Measurements from ENCODE around the gene CHMP3. TPM values are rescaled to one million over a fixed set of nuclear protein-coding genes. Genes with fewer than 3 reads are reported as not detected.
"Not testable (repeated sequence)": the region's sequence is repeated elsewhere in the genome, so short reads cannot be mapped to it uniquely, and the experiment has no call there.

Gene CHMP3
- polyA plus RNA-seq, 1 of the 3 experiments (the other 2 are of a cell fraction), result 75.3 TPM

- H2AFZ ChIP-seq (ENCODE audit: low read depth), result no peak overlapping the region
- no peaks in the 10 kb centered on the region for H4K20me1 ChIP-seq (ENCODE audit: insufficient read depth)
- H3K4me1 ChIP-seq (ENCODE audit: control insufficient read depth in 1 of 2, insufficient read depth in 2 of 2, low read depth in 1 of 2, low read length in 1 of 2), result no peaks in the 10 kb centered on the region
- DNase-seq, result no peak
- peaks cover 70% of the 10 kb centered on the region for H3K79me2 ChIP-seq (ENCODE audit: insufficient read depth)
- H3F3A ChIP-seq (replicated peaks; ENCODE audit: insufficient read depth), result no peaks in the 10 kb centered on the region
- 96% methylated on average over 7 of the region's 7 CpGs for WGBS (ENCODE audit: low lambda C conversion rate)
- TF ChIP-seq MEF2A (IDR thresholded peaks at IDR 0.05; ENCODE audit: borderline replicate concordance, low read depth) (no peak), GABPA (IDR thresholded peaks at IDR 0.05; ENCODE audit: low read depth) (no peak), TCF12 (IDR thresholded peaks at IDR 0.05) (no peak), EP300 (IDR thresholded peaks at IDR 0.05; ENCODE audit: borderline replicate concordance in 1 of 2, low read depth in 1 of 2, low read length in 1 of 2) (no peak), FOSL2 (IDR thresholded peaks at IDR 0.05; ENCODE audit: borderline replicate concordance, low read depth) (no peak)
- TF ChIP-seq, protein P1, sequence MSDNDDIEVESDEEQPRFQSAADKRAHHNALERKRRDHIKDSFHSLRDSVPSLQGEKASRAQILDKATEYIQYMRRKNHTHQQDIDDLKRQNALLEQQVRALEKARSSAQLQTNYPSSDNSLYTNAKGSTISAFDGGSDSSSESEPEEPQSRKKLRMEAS (IDR thresholded peaks at IDR 0.05; ENCODE audit: low read depth), result no peak
- TF ChIP-seq, protein P2, sequence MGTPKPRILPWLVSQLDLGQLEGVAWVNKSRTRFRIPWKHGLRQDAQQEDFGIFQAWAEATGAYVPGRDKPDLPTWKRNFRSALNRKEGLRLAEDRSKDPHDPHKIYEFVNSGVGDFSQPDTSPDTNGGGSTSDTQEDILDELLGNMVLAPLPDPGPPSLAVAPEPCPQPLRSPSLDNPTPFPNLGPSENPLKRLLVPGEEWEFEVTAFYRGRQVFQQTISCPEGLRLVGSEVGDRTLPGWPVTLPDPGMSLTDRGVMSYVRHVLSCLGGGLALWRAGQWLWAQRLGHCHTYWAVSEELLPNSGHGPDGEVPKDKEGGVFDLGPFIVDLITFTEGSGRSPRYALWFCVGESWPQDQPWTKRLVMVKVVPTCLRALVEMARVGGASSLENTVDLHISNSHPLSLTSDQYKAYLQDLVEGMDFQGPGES (IDR thresholded peaks at IDR 0.05; ENCODE audit: low read depth, low read length), result no peak
- H3K27ac ChIP-seq (ENCODE audit: low read depth in 2 of 2, low read length in 1 of 2), result no peak overlapping the region
- no peaks in the 10 kb centered on the region for H3K27me3 ChIP-seq (ENCODE audit: insufficient read depth)
- no peak overlapping the region for H3K4me3 ChIP-seq (ENCODE audit: low read depth in 2 of 2, low read length in 1 of 2)
- ChIA-PET CTCF (no interaction called here), POLR2A (no interaction called here)
- H3K9ac ChIP-seq, result no peak overlapping the region
- no peaks in the 10 kb centered on the region for H3K9me2 ChIP-seq
- no peak overlapping the region for H3K4me2 ChIP-seq
- no peaks in the 10 kb centered on the region; the same call in 1 of the 2 replicates for H3K9me3 ChIP-seq
- peaks cover 0 to 10% of the 10 kb centered on the region in 2 experiments for H3K36me3 ChIP-seq (replicated peaks in 1 of 2; ENCODE audit: control insufficient read depth in 1 of 2, insufficient read depth in 2 of 2, low read length in 1 of 2)
Observed at GRCh38 chr2:86552889-86553288, 10.4 kb downstream of the CHMP3 start.

DNA sequence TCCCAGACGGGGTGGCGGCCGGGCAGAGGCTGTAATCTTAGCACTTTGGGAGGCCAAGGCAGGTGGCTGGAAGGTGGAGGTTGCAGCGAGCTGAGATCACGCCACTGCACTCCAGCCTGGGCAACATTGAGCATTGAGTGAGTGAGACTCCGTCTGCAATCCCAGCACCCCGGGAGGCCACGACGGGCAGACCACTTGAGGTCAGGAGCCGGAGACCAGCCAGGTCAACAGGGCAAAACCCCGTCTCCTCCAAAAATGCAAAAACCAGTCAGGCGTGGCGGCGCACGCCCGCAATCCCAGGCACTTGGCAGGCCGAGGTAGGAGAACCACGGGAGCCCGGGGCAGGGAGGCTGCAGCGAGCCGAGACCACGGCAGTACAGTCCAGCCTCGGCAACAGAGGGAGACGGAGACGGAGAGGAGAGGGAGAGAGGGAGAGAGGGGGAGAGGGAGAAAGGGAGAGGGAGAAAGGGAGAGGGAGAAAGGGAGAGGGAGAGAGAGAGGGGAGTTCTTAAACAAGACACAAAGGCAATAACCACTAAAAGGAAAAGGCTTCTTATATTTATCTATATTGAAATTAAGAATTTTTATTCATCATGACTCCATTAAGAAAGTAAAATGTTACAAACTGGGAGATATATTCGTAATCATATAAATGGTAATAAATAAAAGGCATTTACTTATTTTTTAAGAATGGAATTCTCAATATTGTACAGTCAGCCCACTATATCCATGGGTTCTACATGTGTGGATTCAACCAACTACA, 13.1 kb downstream of the CHMP3 start:
- H3K9me3 ChIP-seq; H3K9me2 ChIP-seq; H2AFZ ChIP-seq (ENCODE audit: low read depth); H3K4me2 ChIP-seq; POLR2A ChIA-PET; H4K20me1 ChIP-seq (ENCODE audit: insufficient read depth); CTCF ChIA-PET; DNase-seq; H3K4me1 ChIP-seq (ENCODE audit: control insufficient read depth in 1 of 2, insufficient read depth in 2 of 2, low read depth in 1 of 2, low read length in 1 of 2); H3F3A ChIP-seq (replicated peaks; ENCODE audit: insufficient read depth); H3K27ac ChIP-seq (ENCODE audit: low read depth in 2 of 2, low read length in 1 of 2); H3K27me3 ChIP-seq (ENCODE audit: insufficient read depth); H3K4me3 ChIP-seq (ENCODE audit: low read depth in 2 of 2, low read length in 1 of 2); H3K9ac ChIP-seq: not testable (repeated sequence)
- Histone ChIP-seq H3K36me3 (replicated peaks in 1 of 2; ENCODE audit: control insufficient read depth in 1 of 2, insufficient read depth in 2 of 2, low read length in 1 of 2) (peaks cover 2 to 18% of the 10 kb centered on the region in 2 experiments), H3K79me2 (ENCODE audit: insufficient read depth) (peaks cover 44% of the 10 kb centered on the region; the same call in 1 of the 2 replicates)
- WGBS (ENCODE audit: low lambda C conversion rate), result 97% methylated on average over 18 of the region's 26 CpGs

DNA sequence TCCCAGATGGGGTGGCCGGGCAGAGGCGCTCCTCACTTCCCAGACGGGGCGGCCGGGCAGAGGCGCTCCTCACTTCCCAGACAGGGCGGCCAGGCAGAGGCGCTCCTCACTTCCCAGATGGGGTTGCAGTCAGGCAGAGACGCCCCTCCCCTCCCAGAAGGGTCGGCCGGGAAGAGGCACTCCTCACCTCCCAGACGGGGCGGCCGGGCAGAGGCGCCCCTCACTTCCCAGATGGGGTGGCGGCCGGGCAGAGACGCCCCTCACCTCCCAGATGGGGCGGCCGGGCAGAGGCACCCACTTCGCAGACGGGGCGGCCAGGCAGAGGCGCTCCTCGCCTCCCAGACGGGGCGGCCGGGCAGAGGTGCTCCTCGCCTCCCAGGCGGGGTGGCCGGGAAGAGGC, 13.8 kb downstream of the CHMP3 start:
- H2AFZ ChIP-seq (ENCODE audit: low read depth); DNase-seq; H3K4me3 ChIP-seq (ENCODE audit: low read depth in 2 of 2, low read length in 1 of 2); POLR2A ChIA-PET; H3K9ac ChIP-seq; CTCF ChIA-PET; H3K27me3 ChIP-seq (ENCODE audit: insufficient read depth); H3K4me2 ChIP-seq; H3K9me2 ChIP-seq; H3K9me3 ChIP-seq; H3K27ac ChIP-seq (ENCODE audit: low read depth in 2 of 2, low read length in 1 of 2); H3K4me1 ChIP-seq (ENCODE audit: control insufficient read depth in 1 of 2, insufficient read depth in 2 of 2, low read depth in 1 of 2, low read length in 1 of 2); H4K20me1 ChIP-seq (ENCODE audit: insufficient read depth); H3F3A ChIP-seq (replicated peaks; ENCODE audit: insufficient read depth): not testable (repeated sequence)
- Histone ChIP-seq H3K36me3 (replicated peaks in 1 of 2; ENCODE audit: control insufficient read depth in 1 of 2, insufficient read depth in 2 of 2, low read length in 1 of 2) (peaks cover 2 to 16% of the 10 kb centered on the region in 2 experiments), H3K79me2 (ENCODE audit: insufficient read depth) (peaks cover 37% of the 10 kb centered on the region; the same call in 1 of the 2 replicates)
- no CpG with 5 or more reads among the region's 31 CpGs for WGBS (ENCODE audit: low lambda C conversion rate)

GRCh38 chr2:86548913-86549396, 14.3 kb downstream of the CHMP3 start:
- H3K4me2 ChIP-seq; H3K4me3 ChIP-seq (ENCODE audit: low read depth in 2 of 2, low read length in 1 of 2); H3K4me1 ChIP-seq (ENCODE audit: control insufficient read depth in 1 of 2, insufficient read depth in 2 of 2, low read depth in 1 of 2, low read length in 1 of 2); H3K9me2 ChIP-seq; H3F3A ChIP-seq (replicated peaks; ENCODE audit: insufficient read depth); H3K27me3 ChIP-seq (ENCODE audit: insufficient read depth); CTCF ChIA-PET; H2AFZ ChIP-seq (ENCODE audit: low read depth); H3K9me3 ChIP-seq; H3K9ac ChIP-seq; H3K27ac ChIP-seq (ENCODE audit: low read depth in 2 of 2, low read length in 1 of 2); POLR2A ChIA-PET; DNase-seq; H4K20me1 ChIP-seq (ENCODE audit: insufficient read depth): not testable (repeated sequence)
- peaks cover 32% of the 10 kb centered on the region; the same call in 1 of the 2 replicates for H3K79me2 ChIP-seq (ENCODE audit: insufficient read depth)
- peaks cover 2 to 17% of the 10 kb centered on the region in 2 experiments for H3K36me3 ChIP-seq (replicated peaks in 1 of 2; ENCODE audit: control insufficient read depth in 1 of 2, insufficient read depth in 2 of 2, low read length in 1 of 2)
- 100% methylated on average over 1 of the region's 37 CpGs for WGBS (ENCODE audit: low lambda C conversion rate)

GRCh38 chr2:86548165-86548912, 14.9 kb downstream of the CHMP3 start:
- H3K36me3 ChIP-seq (replicated peaks in 1 of 2; ENCODE audit: control insufficient read depth in 1 of 2, insufficient read depth in 2 of 2, low read length in 1 of 2), result peaks cover 2 to 19% of the 10 kb centered on the region in 2 experiments
- H2AFZ ChIP-seq (ENCODE audit: low read depth); H3K9ac ChIP-seq; H3F3A ChIP-seq (replicated peaks; ENCODE audit: insufficient read depth); H3K4me3 ChIP-seq (ENCODE audit: low read depth in 2 of 2, low read length in 1 of 2); POLR2A ChIA-PET; H3K9me2 ChIP-seq; DNase-seq; H4K20me1 ChIP-seq (ENCODE audit: insufficient read depth); H3K9me3 ChIP-seq; H3K4me2 ChIP-seq; CTCF ChIA-PET; H3K27me3 ChIP-seq (ENCODE audit: insufficient read depth); H3K4me1 ChIP-seq (ENCODE audit: control insufficient read depth in 1 of 2, insufficient read depth in 2 of 2, low read depth in 1 of 2, low read length in 1 of 2); H3K27ac ChIP-seq (ENCODE audit: low read depth in 2 of 2, low read length in 1 of 2): not testable (repeated sequence)
- 93% methylated on average over 19 of the region's 20 CpGs for WGBS (ENCODE audit: low lambda C conversion rate)
- peaks cover 26% of the 10 kb centered on the region; the same call in 1 of the 2 replicates for H3K79me2 ChIP-seq (ENCODE audit: insufficient read depth)
